Measurements from ENCODE around the gene VAT1. TPM values are rescaled to one million over a fixed set of nuclear protein-coding genes. Genes with fewer than 3 reads are reported as not detected.
A peak's percentile ranks its signal among the peaks of the same experiment; 100 is the strongest.

The VAT1 gene
- polyA plus RNA-seq, 1 experiment, result 236 TPM

- CTCF ChIA-PET, result interaction anchor here (0.6 to 1.8 kb wide), 3 partner anchors 22 to 1330 kb away, joined by 3 to 6 read pairs (median 4); partner anchors contain the start of gene RPL27
- Histone ChIP-seq H3K4me3 (ENCODE audit: low read depth, low read length) (0 out of 2 replicates have a peak overlapping the region, but pooled peaks have one; percentile 1), H3K27ac (ENCODE audit: low read depth, low read length) (no peak overlapping the region), H3K9me3 (ENCODE audit: control insufficient read depth, insufficient read depth, low read length) (no peaks in the 10 kb centered on the region; the same call in 1 of the 2 replicates), H3K27me3 (ENCODE audit: control insufficient read depth, insufficient read depth, low read length) (no peaks in the 10 kb centered on the region)
- no peak for DNase-seq (ENCODE audit: low read depth, low spot score)
- POLR2A ChIA-PET, result interaction anchor here (0.9 to 1.1 kb wide), 2 partner anchors 152 to 296 kb away, joined by 3 to 4 read pairs; partner anchors contain the start of gene NBR1
- no peak for TF ChIP-seq CTCF (IDR thresholded peaks at IDR 0.05; ENCODE audit: low read depth, low read length)
Observed at GRCh38 chr17:43019418-43019817, 2.8 kb downstream of the VAT1 start.

DNA sequence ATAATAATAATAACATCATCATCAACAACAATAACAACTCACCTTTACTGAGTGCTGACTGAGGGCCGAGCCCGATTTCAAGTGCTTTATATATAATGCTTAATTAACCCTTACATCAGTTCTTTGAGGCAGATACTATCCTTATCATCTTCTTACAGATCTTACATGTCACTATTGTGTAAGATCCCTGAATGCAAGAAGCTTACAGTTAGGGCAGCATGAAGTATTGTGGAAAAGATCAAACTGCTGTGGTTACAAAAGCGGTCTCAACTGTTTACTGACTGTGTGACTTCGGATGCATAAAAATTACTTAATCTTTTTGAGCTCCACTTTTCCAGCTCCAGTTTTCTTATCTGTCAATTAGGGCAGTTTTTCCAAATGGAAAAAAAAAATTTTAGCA, 3.3 kb downstream of the VAT1 start:
- DNase-seq (ENCODE audit: low read depth, low spot score), result no peak

GRCh38 chr17:43018008-43018853, 4.0 kb downstream of the VAT1 start:
- no peak for DNase-seq (ENCODE audit: low read depth, low spot score)
- Histone ChIP-seq H3K9me3 (ENCODE audit: control insufficient read depth, insufficient read depth, low read length) (no peaks in the 10 kb centered on the region; the same call in 1 of the 2 replicates), H3K27me3 (ENCODE audit: control insufficient read depth, insufficient read depth, low read length) (no peaks in the 10 kb centered on the region), H3K4me3 (ENCODE audit: low read depth, low read length) (no peak overlapping the region), H3K27ac (ENCODE audit: low read depth, low read length) (no peak overlapping the region)
- POLR2A ChIA-PET, result interaction anchor here (0.9 to 1.1 kb wide), 2 partner anchors 153 to 298 kb away, joined by 3 to 4 read pairs; partner anchors contain the start of gene NBR1
- TF ChIP-seq CTCF (IDR thresholded peaks at IDR 0.05; ENCODE audit: low read depth, low read length), result no peak
- CTCF ChIA-PET, result interaction anchor here (1.0 to 1.8 kb wide), 2 partner anchors 20 to 291 kb away, joined by 3 to 6 read pairs; partner anchors contain the start of gene RPL27

More for the DNA sequence above, 3.3 kb downstream of the VAT1 start:
- POLR2A ChIA-PET, result interaction anchor here (0.9 to 1.1 kb wide), 2 partner anchors 153 to 297 kb away, joined by 3 to 4 read pairs; partner anchors contain the start of gene NBR1
- H3K9me3 ChIP-seq (ENCODE audit: control insufficient read depth, insufficient read depth, low read length), result no peaks in the 10 kb centered on the region; the same call in 1 of the 2 replicates
- H3K27ac ChIP-seq (ENCODE audit: low read depth, low read length), result no peak overlapping the region
- no peak overlapping the region for H3K4me3 ChIP-seq (ENCODE audit: low read depth, low read length)
- CTCF ChIA-PET, result interaction anchor here (0.6 to 1.8 kb wide), 3 partner anchors 21 to 1330 kb away, joined by 3 to 6 read pairs (median 4); partner anchors contain the start of gene RPL27
- no peak for TF ChIP-seq CTCF (IDR thresholded peaks at IDR 0.05; ENCODE audit: low read depth, low read length)
- no peaks in the 10 kb centered on the region for H3K27me3 ChIP-seq (ENCODE audit: control insufficient read depth, insufficient read depth, low read length)

GRCh38 chr17:43016216-43016615, 6.0 kb downstream of the VAT1 start:
- Histone ChIP-seq H3K27ac (ENCODE audit: low read depth, low read length) (no peak overlapping the region), H3K9me3 (ENCODE audit: control insufficient read depth, insufficient read depth, low read length) (no peaks in the 10 kb centered on the region), H3K27me3 (ENCODE audit: control insufficient read depth, insufficient read depth, low read length) (no peaks in the 10 kb centered on the region), H3K4me3 (ENCODE audit: low read depth, low read length) (no peak overlapping the region)
- no peak for DNase-seq (ENCODE audit: low read depth, low spot score)
- TF ChIP-seq CTCF (IDR thresholded peaks at IDR 0.05; ENCODE audit: low read depth, low read length), result no peak
- CTCF ChIA-PET, result no interaction called here
- POLR2A ChIA-PET, result no interaction called here

Measured in AG04450 (cell line).